Measurements from ENCODE around the gene ABO.
"Not testable (repeated sequence)": the region's sequence is repeated elsewhere in the genome, so short reads cannot be mapped to it uniquely, and the experiment has no call there.

The ABO gene

GRCh38 chr9:133275105-133276000, at the start of gene ABO:
Gene ABO, minus strand, starts transcription at chr9:133275201.
- no peak for DNase-seq

- DNase-seq = no peak
These were observed 49.1 kb upstream of the ABO start for GRCh38 chr9:133323991-133324703.

- no peak for DNase-seq
These were observed 48.2 kb upstream of the ABO start for GRCh38 chr9:133323211-133323610.

- DNase-seq = no peak
These were observed 47.7 kb upstream of the ABO start for GRCh38 chr9:133322701-133323100.

- no peak for DNase-seq
These were observed 46.5 kb upstream of the ABO start for GRCh38 chr9:133321411-133321935.

- no peak for DNase-seq
These were observed 45.5 kb upstream of the ABO start for GRCh38 chr9:133320421-133320881.

GRCh38 chr9:133317551-133317950, 42.5 kb upstream of the ABO start:
- DNase-seq = not testable (repeated sequence)

GRCh38 chr9:133315997-133316396, 41.0 kb upstream of the ABO start:
- no peak for DNase-seq

GRCh38 chr9:133309608-133310007, 34.6 kb upstream of the ABO start:
- no peak for DNase-seq

- DNase-seq = no peak
These were observed 32.3 kb upstream of the ABO start for GRCh38 chr9:133307301-133307700.

- no peak for DNase-seq
These were observed 31.5 kb upstream of the ABO start for GRCh38 chr9:133306242-133307204.

- DNase-seq = no peak
These were observed 30.7 kb upstream of the ABO start for GRCh38 chr9:133305731-133306130.

- no peak for DNase-seq
These were observed 29.7 kb upstream of the ABO start for GRCh38 chr9:133304477-133305377.

- DNase-seq = no peak
These were observed 29.1 kb upstream of the ABO start for GRCh38 chr9:133304158-133304470.

- DNase-seq = no peak
These were observed 28.5 kb upstream of the ABO start for GRCh38 chr9:133303266-133304157.

- DNase-seq = no peak
These were observed 26.5 kb upstream of the ABO start for GRCh38 chr9:133301253-133302230.

- DNase-seq = not testable (repeated sequence)
These were observed 25.0 kb upstream of the ABO start for GRCh38 chr9:133299996-133300395.

- DNase-seq = no peak
These were observed 19.3 kb upstream of the ABO start for GRCh38 chr9:133294257-133294656.

- no peak for DNase-seq
These were observed 15.8 kb upstream of the ABO start for GRCh38 chr9:133290751-133291302.

All from activated CD4-positive, CD25-positive, alpha-beta regulatory T cell (primary cell).